Endothelial cell of umbilical vein (primary cell): Measurements from ENCODE around the gene ALDOA.

Source experiments
- EZH2 ChIP-seq: IDR thresholded peaks from 2 replicates; pipeline ENCODE4 v1.6.1; 2012; ENCODE audit warnings: borderline replicate concordance, low read depth, mild to moderate bottlenecking, moderate library complexity, low read length, inconsistent platforms; ENCODE audit not compliant: severe bottlenecking
- JUN ChIP-seq: IDR thresholded peaks from 2 replicates; pipeline ENCODE4 v1.6.1; 2011; ENCODE audit warnings: borderline replicate concordance, low read depth; ENCODE audit not compliant: insufficient read length, insufficient read depth
- MYC ChIP-seq: IDR thresholded peaks from one replicate; pipeline ENCODE4 v1.6.1; 2011; ENCODE audit warnings: mild to moderate bottlenecking, low read depth, low read length
- POLR2A ChIP-seq: IDR thresholded peaks from 2 replicates; pipeline ENCODE4 v1.6.1; 2012; ENCODE audit warnings: low read depth, mild to moderate bottlenecking, control low read depth, low read length
- POLR2AphosphoS5 ChIP-seq: IDR thresholded peaks from 2 replicates; pipeline ENCODE4 v1.6.1; 2012; ENCODE audit warnings: low read depth, mild to moderate bottlenecking, control low read depth, low read length, moderate library complexity; ENCODE audit not compliant: insufficient read depth
- TF ChIP-seq, protein P1 (sequence below), 2 donors: IDR thresholded peaks; 1 replicate in 1 of 2; 2 replicates in 1 of 2; pipeline ENCODE4 v1.5.1; 2011; ENCODE audit warnings: low read length in 2 of 2, mild to moderate bottlenecking in 2 of 2, moderate library complexity in 2 of 2, control low read depth in 1 of 2, inconsistent platforms in 1 of 2, low read depth in 1 of 2; ENCODE audit not compliant: insufficient read depth in 1 of 2; ENCODE audit errors: extremely low read depth in 1 of 2

DNA sequence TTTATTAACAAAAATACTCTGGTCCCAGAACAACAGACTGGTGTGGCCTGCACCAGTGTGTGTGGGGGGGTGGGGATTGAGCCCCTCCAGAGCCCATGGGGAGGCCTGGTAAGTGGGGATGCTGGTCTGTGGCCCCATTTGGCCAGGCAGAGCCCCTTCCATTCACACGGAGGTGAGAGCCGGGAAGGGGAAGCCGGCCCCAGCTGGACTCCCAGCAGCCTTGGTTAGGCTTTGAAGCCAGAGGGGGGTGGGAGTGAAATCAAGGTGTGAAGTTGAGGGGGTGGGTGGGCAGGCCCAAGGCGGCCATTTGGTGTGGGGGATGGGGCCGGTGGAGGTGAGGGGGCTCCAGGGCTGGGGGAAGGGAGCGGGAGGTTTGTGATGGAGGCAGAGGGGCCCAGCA lies 20.3 kb downstream of the ALDOA start:
- no peak for TF ChIP-seq POLR2A
- TF ChIP-seq, protein P1, sequence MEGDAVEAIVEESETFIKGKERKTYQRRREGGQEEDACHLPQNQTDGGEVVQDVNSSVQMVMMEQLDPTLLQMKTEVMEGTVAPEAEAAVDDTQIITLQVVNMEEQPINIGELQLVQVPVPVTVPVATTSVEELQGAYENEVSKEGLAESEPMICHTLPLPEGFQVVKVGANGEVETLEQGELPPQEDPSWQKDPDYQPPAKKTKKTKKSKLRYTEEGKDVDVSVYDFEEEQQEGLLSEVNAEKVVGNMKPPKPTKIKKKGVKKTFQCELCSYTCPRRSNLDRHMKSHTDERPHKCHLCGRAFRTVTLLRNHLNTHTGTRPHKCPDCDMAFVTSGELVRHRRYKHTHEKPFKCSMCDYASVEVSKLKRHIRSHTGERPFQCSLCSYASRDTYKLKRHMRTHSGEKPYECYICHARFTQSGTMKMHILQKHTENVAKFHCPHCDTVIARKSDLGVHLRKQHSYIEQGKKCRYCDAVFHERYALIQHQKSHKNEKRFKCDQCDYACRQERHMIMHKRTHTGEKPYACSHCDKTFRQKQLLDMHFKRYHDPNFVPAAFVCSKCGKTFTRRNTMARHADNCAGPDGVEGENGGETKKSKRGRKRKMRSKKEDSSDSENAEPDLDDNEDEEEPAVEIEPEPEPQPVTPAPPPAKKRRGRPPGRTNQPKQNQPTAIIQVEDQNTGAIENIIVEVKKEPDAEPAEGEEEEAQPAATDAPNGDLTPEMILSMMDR (IDR thresholded peaks at IDR 0.05; ENCODE audit: extremely low read depth in 1 of 2, insufficient read depth in 1 of 2, low read depth in 1 of 2, low read length in 2 of 2): no peak
- TF ChIP-seq MYC: no peak
- TF ChIP-seq JUN: no peak
- no peak for TF ChIP-seq EZH2
- no peak for TF ChIP-seq POLR2AphosphoS5
